Kidney (tissue), 14 donors: ENCODE results near the gene FHL2. TPM values are rescaled to one million over a fixed set of nuclear protein-coding genes. Genes with fewer than 3 reads are reported as not detected.

Experiments
- DNase-seq, 5 donors: peaks; one replicate each; pipeline ENCODE4 v3.0.0-alpha.2; 2013 to 2020
- FAIRE-seq: peaks from 2 replicates; lab custom pipeline; 2012; peaks lifted over from hg19 to GRCh38; lab: Jason Lieb, UNC
- H3K27ac ChIP-seq, 2 donors: one replicate each; pipeline ENCODE4 v1.7.0; 2013; ENCODE audit warnings: low read depth in 2 of 2, low read length in 2 of 2, inconsistent platforms in 1 of 2
- H3K27me3 ChIP-seq: one replicate; pipeline ENCODE4 v1.7.1; 2013; ENCODE audit warnings: low read length, inconsistent platforms; ENCODE audit not compliant: control insufficient read depth, insufficient read depth
- H3K36me3 ChIP-seq, 3 donors: one replicate each; pipeline versions ENCODE4 v1.7.0 to v1.7.1; 2013; ENCODE audit warnings: low read length in 3 of 3, control low read depth in 1 of 3, inconsistent platforms in 1 of 3; ENCODE audit not compliant: insufficient read depth in 3 of 3, control insufficient read depth in 2 of 3
- H3K4me1 ChIP-seq, 3 donors: one replicate each; pipeline versions ENCODE4 v1.7.0 to v1.7.1; 2013; ENCODE audit warnings: low read length in 3 of 3, inconsistent platforms in 1 of 3, low read depth in 1 of 3; ENCODE audit not compliant: control insufficient read depth in 2 of 3, insufficient read depth in 2 of 3
- H3K4me3 ChIP-seq, 3 donors: one replicate each; pipeline versions ENCODE4 v1.7.0 to v1.8.1; 2013; ENCODE audit warnings: low read length in 3 of 3, control low read depth in 1 of 3, inconsistent platforms in 1 of 3
- H3K9ac ChIP-seq, 3 donors: one replicate each; pipeline versions ENCODE4 v1.7.0 to v1.7.1; 2013; ENCODE audit warnings: low read length in 3 of 3, control low read depth in 1 of 3, inconsistent platforms in 1 of 3
- H3K9me3 ChIP-seq, 3 donors: one replicate each; pipeline versions ENCODE4 v1.7.0 to v1.7.1; 2013; ENCODE audit warnings: low read length in 3 of 3, control low read depth in 1 of 3, inconsistent platforms in 1 of 3; ENCODE audit not compliant: control insufficient read depth in 2 of 3, insufficient read depth in 1 of 3
- CTCF ChIP-seq: IDR thresholded peaks from 3 replicates; pipeline ENCODE4 v1.5.1; 2012; ENCODE audit warnings: mild to moderate bottlenecking, moderate library complexity, borderline replicate concordance; ENCODE audit not compliant: insufficient read depth; ENCODE audit errors: extremely low read depth
- intact Hi-C: fragments of 100-400 bp; cut with DNase I; formaldehyde crosslinking; loops from one replicate; pipeline ENCODE4 v1.11.1; 2022
- polyA plus RNA-seq: library from polyadenylated mRNA; stranded (reverse); fragments of 350-450 nt; fragmentation: Illumina TruSeq; extraction: RNeasy Lipid Tissue Mini Kit (QIAGEN cat#74804); gene quantifications from one replicate; pipeline ENCODE4 v1.2.3, GENCODE V29; 2014; ENCODE audit warnings: low read depth, low replicate concordance; ENCODE audit not compliant: insufficient read depth
- total RNA-seq: library from RNA; stranded (reverse); fragmentation: NEBNext Ultra II Directional; extraction: Animal tissue kit (Norgen Biotek cat#: 25700); gene quantifications from one replicate; pipeline ENCODE4 v1.2.1, GENCODE V29; 2021
- donor health status: control.
- donor health status: control.
- donor health status: control.
- donor health status: control.
- donor health status: control.
- donor health status: DM: yes; HTN: yes; CAD: no.
- donor health status: Normal renal cell carcinoma (clear cell type).

The FHL2 gene
- total and polyA plus RNA-seq, 2 donors from 2014 or later = 23.4 to 75.9 TPM

- Histone ChIP-seq H3K4me1 (peaks cover 0 to 8% (median 5%) of the 10 kb centered on the region in 3 donors), H3K9ac (no peak overlapping the region), H3K4me3 (peak overlapping the region in 2 of 3 donors; percentile 4 to 76), H3K27ac (peak overlapping the region in 1 of 2 donors; percentile 9), H3K27me3 (no peaks in the 10 kb centered on the region), H3K36me3 (no peaks in the 10 kb centered on the region), H3K9me3 (no peaks in the 10 kb centered on the region)
- DNase-seq (no peak), FAIRE-seq (no peak)
- intact Hi-C loops = no loop called here
- TF ChIP-seq CTCF = no peak
These were observed 2.4 kb downstream of the FHL2 start for GRCh38 chr2:105396254-105397024.

- H3K27ac ChIP-seq = peak overlapping the region in 1 of 2 donors; percentile 19
- peak overlapping the region in 1 of 3 donors; percentile 76 for H3K4me3 ChIP-seq
- intact Hi-C loops = no loop called here
- TF ChIP-seq CTCF = no peak
- DNase-seq (no peak), FAIRE-seq (no peak)
- H3K36me3 ChIP-seq = no peaks in the 10 kb centered on the region
- H3K4me1 ChIP-seq = peaks cover 0 to 10% (median 5%) of the 10 kb centered on the region in 3 donors
- no peaks in the 10 kb centered on the region for H3K27me3 ChIP-seq
- H3K9ac ChIP-seq = no peak overlapping the region
- no peaks in the 10 kb centered on the region for H3K9me3 ChIP-seq
These were observed 3.2 kb downstream of the FHL2 start for GRCh38 chr2:105395691-105396090.

- H3K36me3 ChIP-seq = no peaks in the 10 kb centered on the region
- intact Hi-C loops = no loop called here
- DNase-seq (no peak), FAIRE-seq (no peak)
- H3K27ac ChIP-seq = no peak overlapping the region
- no peak overlapping the region for H3K9ac ChIP-seq
- no peak for TF ChIP-seq CTCF
- H3K4me3 ChIP-seq = no peak overlapping the region
- no peaks in the 10 kb centered on the region for H3K9me3 ChIP-seq
- H3K4me1 ChIP-seq = peaks cover 0 to 10% (median 5%) of the 10 kb centered on the region in 3 donors
- H3K27me3 ChIP-seq = no peaks in the 10 kb centered on the region
These were observed 3.8 kb downstream of the FHL2 start for GRCh38 chr2:105394951-105395611.
